Muscle of leg (tissue), 11 donors: ENCODE data around the gene TMEM154. TPM values are rescaled to one million over a fixed set of nuclear protein-coding genes. Genes with fewer than 3 reads are reported as not detected.
A peak's percentile ranks its signal among the peaks of the same experiment; 100 is the strongest.

Experiments
- DNase-seq: peaks from one replicate; pipeline ENCODE4 v3.0.0; 2013
- H3K27ac ChIP-seq: one replicate; pipeline ENCODE4 v1.5.1; 2013; ENCODE audit warnings: mild to moderate bottlenecking, low read length, control low read depth
- H3K27me3 ChIP-seq: one replicate; pipeline ENCODE4 v1.6.1; 2013; ENCODE audit warnings: low read length; ENCODE audit not compliant: control insufficient read depth, insufficient read depth
- H3K36me3 ChIP-seq: one replicate; pipeline ENCODE4 v1.6.1; 2013; ENCODE audit warnings: low read length; ENCODE audit not compliant: control insufficient read depth, insufficient read depth
- H3K4me1 ChIP-seq: one replicate; pipeline ENCODE4 v1.6.1; 2013; ENCODE audit warnings: low read length; ENCODE audit not compliant: control insufficient read depth, insufficient read depth
- H3K4me3 ChIP-seq: one replicate; pipeline ENCODE4 v1.5.1; 2013; ENCODE audit warnings: low read length, control low read depth
- H3K9me3 ChIP-seq: replicated peaks from 2 replicates; pipeline ENCODE4 v1.6.1; 2013; ENCODE audit warnings: low read depth, low read length; ENCODE audit not compliant: control insufficient read depth
- WGBS: methylation state at CpG from one replicate; pipeline ENCODE4 v1.1.5; 2013; ENCODE audit warnings: missing lambda C conversion rate; ENCODE audit not compliant: insufficient coverage; 5-methylcytosine and 5-hydroxymethylcytosine counted together
- polyA plus RNA-seq, 8 donors: library from polyadenylated mRNA; unstranded; fragments of 120-200 nt; gene quantifications; one replicate each; pipeline versions ENCODE4 v1.2.1 to v1.2.3, GENCODE V29; 2013; ENCODE audit warnings: inconsistent platforms in 1 of 8, low replicate concordance in 1 of 8; ENCODE audit not compliant: insufficient read length in 8 of 8, insufficient read depth in 1 of 8
- total RNA-seq: library from RNA; stranded (reverse); fragments of 120-200 nt; gene quantifications from one replicate; pipeline ENCODE4 v1.2.4, GENCODE V29; 2013

The TMEM154 gene
- total and polyA plus RNA-seq, 9 donors = 0.15 to 1.9 (median 0.79) TPM

DNA sequence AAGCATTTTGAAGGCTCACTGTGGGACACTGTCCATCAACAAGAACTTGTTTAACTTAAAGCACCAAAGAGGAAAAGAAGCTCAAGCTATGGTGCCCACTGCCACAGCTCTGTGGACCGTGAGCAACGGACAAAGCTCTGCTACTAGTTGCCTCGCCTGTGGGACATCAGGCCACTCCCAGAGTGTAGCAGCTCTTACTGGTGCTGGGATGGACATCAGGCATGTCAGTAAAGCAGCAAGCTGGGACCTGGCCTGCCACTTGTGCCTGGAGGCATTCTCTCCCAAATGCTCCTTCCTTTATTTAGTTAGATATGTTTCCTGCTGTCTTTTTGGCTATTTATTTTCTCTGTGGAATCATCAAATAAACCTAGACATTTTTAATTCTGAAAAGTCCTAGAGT is 46.7 kb downstream of the TMEM154 start:
- H3K27me3 ChIP-seq = no peaks in the 10 kb centered on the region
- no peak overlapping the region for H3K4me3 ChIP-seq
- no peak for DNase-seq
- H3K27ac ChIP-seq = no peak overlapping the region
- H3K9me3 ChIP-seq = no peaks in the 10 kb centered on the region
- peaks cover 1% of the 10 kb centered on the region for H3K4me1 ChIP-seq
- WGBS = 33% methylated on average over 2 of the region's 3 CpGs
- no peaks in the 10 kb centered on the region for H3K36me3 ChIP-seq

DNA sequence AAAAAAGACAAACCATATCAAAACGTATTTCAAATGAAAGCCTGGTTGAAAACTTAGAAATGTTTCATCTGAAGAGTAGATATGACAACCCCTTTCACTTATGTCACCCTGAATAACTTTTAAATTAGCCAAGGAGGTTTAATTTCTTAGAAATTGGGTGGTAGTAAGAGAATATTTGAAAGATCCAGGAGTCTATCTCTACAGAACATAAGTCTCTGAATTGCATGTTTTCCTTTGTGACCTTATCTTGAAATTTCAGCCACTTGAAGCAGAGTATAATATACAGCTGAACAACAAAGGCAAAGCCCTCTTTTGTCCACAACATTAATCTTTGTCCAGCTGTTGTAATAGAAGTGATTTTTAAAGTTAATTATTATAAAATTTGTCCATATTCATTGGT is 49.5 kb downstream of the TMEM154 start:
- H3K27ac ChIP-seq = no peak overlapping the region
- no peak overlapping the region for H3K4me3 ChIP-seq
- H3K9me3 ChIP-seq = no peaks in the 10 kb centered on the region
- H3K4me1 ChIP-seq = peaks cover 2% of the 10 kb centered on the region
- no CpG with 5 or more reads among the region's 1 CpG for WGBS
- DNase-seq = no peak
- no peaks in the 10 kb centered on the region for H3K36me3 ChIP-seq
- H3K27me3 ChIP-seq = no peaks in the 10 kb centered on the region

DNA sequence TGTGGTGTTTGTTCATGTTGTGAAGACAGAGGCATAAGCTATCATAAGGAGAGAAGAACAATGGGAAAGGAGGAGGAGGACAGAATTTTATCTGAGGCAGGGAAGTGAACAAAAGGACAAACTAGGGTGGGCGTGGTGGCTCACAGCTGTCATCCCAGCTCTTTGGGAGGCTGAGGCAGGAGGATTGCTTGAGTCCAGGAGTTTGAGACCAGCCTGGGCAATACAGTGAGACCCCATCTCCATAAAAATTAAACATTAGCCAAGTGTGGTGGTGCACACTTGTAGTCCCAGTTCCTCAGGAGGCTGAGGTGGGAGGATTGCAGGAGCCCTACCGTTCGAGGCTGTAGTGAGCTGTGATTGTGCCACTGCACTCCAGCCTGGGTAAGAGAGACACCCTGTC is 49.9 kb downstream of the TMEM154 start:
- Histone ChIP-seq H3K36me3 (no peaks in the 10 kb centered on the region), H3K4me1 (peaks cover 2% of the 10 kb centered on the region), H3K27me3 (no peaks in the 10 kb centered on the region), H3K9me3 (no peaks in the 10 kb centered on the region), H3K4me3 (no peak overlapping the region), H3K27ac (no peak overlapping the region)
- no peak for DNase-seq
- 83% methylated on average over 1 of the region's 3 CpGs for WGBS

DNA sequence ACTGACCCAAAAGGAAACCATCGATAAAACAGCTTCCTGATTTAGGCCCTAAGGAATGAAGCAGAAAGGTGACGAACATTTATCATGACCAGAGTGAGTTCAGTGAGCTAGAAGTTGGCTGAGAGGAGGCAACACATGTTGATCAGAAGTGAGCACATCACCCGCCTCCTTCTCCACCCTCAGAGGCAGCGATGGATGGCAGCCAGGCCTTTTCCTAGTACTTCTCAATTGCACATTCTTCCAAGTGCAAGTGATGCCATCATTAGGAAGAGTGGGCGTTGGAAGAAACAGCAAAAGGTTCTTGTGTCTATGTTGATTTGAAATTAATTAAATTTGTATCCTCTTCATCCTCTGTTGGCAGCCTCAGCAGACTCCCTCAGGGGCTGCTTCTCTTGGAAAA is 51.7 kb downstream of the TMEM154 start:
- no peak overlapping the region for H3K27ac ChIP-seq
- no peaks in the 10 kb centered on the region for H3K36me3 ChIP-seq
- H3K4me1 ChIP-seq = peaks cover 2% of the 10 kb centered on the region
- WGBS = 58% methylated on average over 2 of the region's 5 CpGs
- no peaks in the 10 kb centered on the region for H3K27me3 ChIP-seq
- H3K4me3 ChIP-seq = no peak overlapping the region
- DNase-seq = peak; percentile 53
- H3K9me3 ChIP-seq = no peaks in the 10 kb centered on the region

DNA sequence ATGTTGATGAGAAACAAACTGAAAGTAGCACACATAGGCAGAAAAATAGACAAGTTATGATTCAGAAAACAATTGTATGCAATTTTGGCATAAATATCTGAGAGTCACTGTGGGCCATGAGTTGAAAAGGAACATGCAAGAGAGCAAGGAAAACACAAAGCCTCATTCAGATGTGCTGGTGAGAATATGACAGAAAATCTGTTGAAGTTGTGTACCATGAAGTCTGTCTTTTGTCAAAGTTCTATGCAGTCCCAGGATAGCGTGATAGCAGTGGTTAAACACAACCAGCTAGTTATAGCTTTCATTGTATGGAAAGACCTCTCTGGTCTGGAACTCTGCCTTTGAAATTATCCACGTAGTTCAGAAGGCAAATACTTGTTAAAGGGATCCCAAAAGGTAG is 53.0 kb downstream of the TMEM154 start:
- Histone ChIP-seq H3K27me3 (no peaks in the 10 kb centered on the region), H3K4me3 (no peak overlapping the region), H3K36me3 (no peaks in the 10 kb centered on the region), H3K9me3 (no peaks in the 10 kb centered on the region), H3K4me1 (peaks cover 2% of the 10 kb centered on the region), H3K27ac (no peak overlapping the region)
- WGBS = 17% methylated on average over 1 of the region's 2 CpGs
- no peak for DNase-seq

DNA sequence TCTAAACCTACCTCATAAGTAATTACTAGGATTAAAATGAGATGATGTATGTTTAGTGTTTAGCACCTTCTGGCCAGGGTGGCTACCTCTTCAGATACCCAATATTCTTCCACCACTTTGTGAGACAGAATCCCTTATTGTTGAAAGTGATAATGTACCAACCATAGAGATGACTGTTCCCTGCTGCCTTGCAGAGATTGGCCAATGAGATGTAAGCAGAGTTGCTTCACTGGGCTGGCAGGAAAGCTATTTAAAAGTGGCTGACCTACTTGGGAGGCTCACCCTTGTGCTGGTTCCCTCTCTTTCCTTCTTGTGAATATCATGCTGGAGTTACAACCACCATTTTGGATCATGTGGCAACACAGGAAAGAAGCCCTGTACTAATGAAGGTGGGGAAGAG is 58.9 kb downstream of the TMEM154 start:
- H3K9me3 ChIP-seq = no peaks in the 10 kb centered on the region
- H3K4me3 ChIP-seq = no peak overlapping the region
- no peak overlapping the region for H3K27ac ChIP-seq
- peaks cover 5% of the 10 kb centered on the region for H3K27me3 ChIP-seq
- H3K36me3 ChIP-seq = no peaks in the 10 kb centered on the region
- no peaks in the 10 kb centered on the region for H3K4me1 ChIP-seq
- DNase-seq = no peak

DNA sequence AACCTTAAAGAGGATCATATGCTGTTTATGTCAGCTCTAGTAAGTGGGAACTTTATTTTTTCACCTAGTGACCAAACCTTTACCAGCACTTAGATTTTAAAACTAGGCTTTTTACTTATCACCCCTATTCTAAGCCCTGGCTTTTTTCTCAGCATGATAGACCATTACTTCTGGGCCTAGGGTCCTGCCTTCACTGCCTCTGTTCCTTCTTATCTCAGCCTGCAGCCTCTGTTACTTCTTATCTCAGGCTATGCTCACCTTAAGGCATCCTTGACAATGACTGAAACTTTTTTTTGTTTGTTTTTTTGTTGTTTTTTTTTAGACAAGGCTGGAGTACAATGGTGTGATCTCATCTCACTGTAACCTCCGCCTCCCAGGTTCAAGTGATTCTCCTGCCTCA is 59.6 kb downstream of the TMEM154 start:
- Histone ChIP-seq H3K36me3 (no peaks in the 10 kb centered on the region), H3K27me3 (peaks cover 7% of the 10 kb centered on the region), H3K4me1 (no peaks in the 10 kb centered on the region), H3K9me3 (no peaks in the 10 kb centered on the region), H3K27ac (no peak overlapping the region), H3K4me3 (no peak overlapping the region)
- WGBS = no CpG with 5 or more reads among the region's 1 CpG
- no peak for DNase-seq

DNA sequence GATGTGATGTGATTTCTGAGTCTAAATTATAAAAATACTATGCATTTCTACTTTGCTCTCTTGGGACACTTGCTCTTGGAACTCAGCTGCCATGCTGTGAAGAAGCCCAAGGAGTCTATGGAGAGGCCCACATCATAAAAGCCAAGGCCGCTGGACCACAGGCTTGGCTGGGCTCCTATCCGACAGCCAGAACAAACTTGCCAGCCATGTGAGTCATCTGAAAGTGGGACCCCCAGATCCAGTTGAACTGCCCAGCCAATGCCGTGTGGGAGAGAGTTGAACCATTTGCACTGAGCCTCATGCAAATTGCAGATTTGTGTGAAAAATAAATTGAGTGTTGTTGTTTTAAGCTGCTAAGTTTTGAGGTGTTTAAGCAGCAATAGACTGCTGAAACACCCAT is 60.2 kb downstream of the TMEM154 start:
- no peaks in the 10 kb centered on the region for H3K9me3 ChIP-seq
- WGBS = 75% methylated on average over 3 of the region's 3 CpGs
- no peak for DNase-seq

DNA sequence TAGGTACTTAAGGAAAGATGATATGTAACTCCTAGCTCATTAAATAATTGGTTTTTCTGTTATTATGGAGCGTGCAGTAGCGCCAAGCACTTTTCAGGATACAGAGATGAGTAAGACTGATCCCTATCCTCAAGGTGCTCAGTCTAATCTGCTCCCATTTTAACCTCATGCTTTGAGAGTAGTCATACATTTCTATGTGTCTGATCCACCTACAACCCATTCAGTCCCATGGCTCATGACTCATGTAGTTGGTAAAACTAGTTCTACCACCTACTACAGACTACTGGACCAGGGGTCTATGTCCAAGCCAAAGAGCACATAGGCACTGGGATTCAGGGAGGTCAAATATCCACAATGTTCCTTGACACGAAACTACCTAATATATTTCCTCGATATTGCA is 60.8 kb downstream of the TMEM154 start:
- Histone ChIP-seq H3K9me3 (no peaks in the 10 kb centered on the region), H3K27me3 (peaks cover 10% of the 10 kb centered on the region), H3K36me3 (no peaks in the 10 kb centered on the region), H3K4me3 (no peak overlapping the region), H3K27ac (no peak overlapping the region), H3K4me1 (no peaks in the 10 kb centered on the region)
- WGBS = 100% methylated on average over 2 of the region's 4 CpGs
- DNase-seq = no peak

More for the DNA sequence above, 60.2 kb downstream of the TMEM154 start:
- H3K4me1 ChIP-seq = no peaks in the 10 kb centered on the region
- no peaks in the 10 kb centered on the region for H3K36me3 ChIP-seq
- H3K27me3 ChIP-seq = peaks cover 7% of the 10 kb centered on the region
- no peak overlapping the region for H3K27ac ChIP-seq
- no peak overlapping the region for H3K4me3 ChIP-seq

DNA sequence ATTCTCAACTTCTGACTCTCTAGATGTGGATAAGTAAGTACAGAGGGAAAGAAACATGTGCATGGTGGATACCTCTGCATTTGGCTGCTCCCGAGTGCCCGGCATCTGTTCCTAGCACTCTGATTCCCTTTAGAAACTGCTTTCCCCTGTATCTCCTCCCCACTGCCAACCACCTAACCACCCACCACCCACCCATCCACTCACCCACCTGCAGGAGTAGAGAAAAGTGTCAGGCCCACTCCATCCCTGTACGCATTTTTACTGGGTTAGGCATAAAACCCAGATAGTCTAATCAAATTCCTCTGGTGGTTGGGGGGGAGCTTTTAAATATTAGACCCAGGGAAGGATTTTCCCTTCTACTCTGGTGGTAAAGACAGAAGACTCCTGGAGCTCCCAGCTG is 63.0 kb downstream of the TMEM154 start:
- H3K27ac ChIP-seq = no peak overlapping the region
- no peak overlapping the region for H3K4me3 ChIP-seq
- H3K36me3 ChIP-seq = no peaks in the 10 kb centered on the region
- DNase-seq = peak; percentile 57
- no peaks in the 10 kb centered on the region for H3K9me3 ChIP-seq
- peaks cover 10% of the 10 kb centered on the region for H3K27me3 ChIP-seq
- no CpG with 5 or more reads among the region's 3 CpGs for WGBS
- no peaks in the 10 kb centered on the region for H3K4me1 ChIP-seq
